ENCODE measurements around the gene NUBP2.

The NUBP2 gene

GRCh38 chr16:1788708-1789100, 5.9 kb downstream of the NUBP2 start:
- TF ChIP-seq, protein P1, sequence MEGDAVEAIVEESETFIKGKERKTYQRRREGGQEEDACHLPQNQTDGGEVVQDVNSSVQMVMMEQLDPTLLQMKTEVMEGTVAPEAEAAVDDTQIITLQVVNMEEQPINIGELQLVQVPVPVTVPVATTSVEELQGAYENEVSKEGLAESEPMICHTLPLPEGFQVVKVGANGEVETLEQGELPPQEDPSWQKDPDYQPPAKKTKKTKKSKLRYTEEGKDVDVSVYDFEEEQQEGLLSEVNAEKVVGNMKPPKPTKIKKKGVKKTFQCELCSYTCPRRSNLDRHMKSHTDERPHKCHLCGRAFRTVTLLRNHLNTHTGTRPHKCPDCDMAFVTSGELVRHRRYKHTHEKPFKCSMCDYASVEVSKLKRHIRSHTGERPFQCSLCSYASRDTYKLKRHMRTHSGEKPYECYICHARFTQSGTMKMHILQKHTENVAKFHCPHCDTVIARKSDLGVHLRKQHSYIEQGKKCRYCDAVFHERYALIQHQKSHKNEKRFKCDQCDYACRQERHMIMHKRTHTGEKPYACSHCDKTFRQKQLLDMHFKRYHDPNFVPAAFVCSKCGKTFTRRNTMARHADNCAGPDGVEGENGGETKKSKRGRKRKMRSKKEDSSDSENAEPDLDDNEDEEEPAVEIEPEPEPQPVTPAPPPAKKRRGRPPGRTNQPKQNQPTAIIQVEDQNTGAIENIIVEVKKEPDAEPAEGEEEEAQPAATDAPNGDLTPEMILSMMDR (IDR thresholded peaks at IDR 0.05), result no peak
- TF ChIP-seq ZFX (IDR thresholded peaks at IDR 0.05; ENCODE audit: borderline replicate concordance), result no peak
- H3K27ac ChIP-seq, result no peak overlapping the region

GRCh38 chr16:1789643-1790045, 6.9 kb downstream of the NUBP2 start:
- no peak overlapping the region for H3K27ac ChIP-seq

DNA sequence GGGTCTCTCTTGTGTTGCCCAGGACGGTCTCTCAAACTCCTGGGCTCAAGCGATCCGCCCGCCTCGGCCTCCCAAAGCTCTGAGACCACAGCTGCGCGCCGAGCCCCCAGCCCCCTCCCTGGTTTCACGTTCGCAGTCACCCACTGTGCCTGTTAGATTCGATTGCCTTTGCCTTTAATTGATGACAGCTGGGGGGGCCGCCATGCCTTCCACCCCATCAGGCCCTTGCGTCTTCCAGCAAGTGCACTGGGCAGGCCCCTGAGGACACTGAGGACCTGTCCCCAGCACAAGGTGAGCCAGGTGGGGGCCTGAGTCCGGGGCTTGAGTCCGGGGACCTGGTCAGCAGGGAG, 7.5 kb downstream of the NUBP2 start:
- TF ChIP-seq, protein P1 (IDR thresholded peaks at IDR 0.05), result no peak
- no peak for TF ChIP-seq ZFX (IDR thresholded peaks at IDR 0.05; ENCODE audit: borderline replicate concordance)
- H3K27ac ChIP-seq, result no peak overlapping the region

More at GRCh38 chr16:1789643-1790045, 6.9 kb downstream of the NUBP2 start:
- TF ChIP-seq, protein P1 (IDR thresholded peaks at IDR 0.05), result no peak
- TF ChIP-seq ZFX (IDR thresholded peaks at IDR 0.05; ENCODE audit: borderline replicate concordance), result no peak

DNA sequence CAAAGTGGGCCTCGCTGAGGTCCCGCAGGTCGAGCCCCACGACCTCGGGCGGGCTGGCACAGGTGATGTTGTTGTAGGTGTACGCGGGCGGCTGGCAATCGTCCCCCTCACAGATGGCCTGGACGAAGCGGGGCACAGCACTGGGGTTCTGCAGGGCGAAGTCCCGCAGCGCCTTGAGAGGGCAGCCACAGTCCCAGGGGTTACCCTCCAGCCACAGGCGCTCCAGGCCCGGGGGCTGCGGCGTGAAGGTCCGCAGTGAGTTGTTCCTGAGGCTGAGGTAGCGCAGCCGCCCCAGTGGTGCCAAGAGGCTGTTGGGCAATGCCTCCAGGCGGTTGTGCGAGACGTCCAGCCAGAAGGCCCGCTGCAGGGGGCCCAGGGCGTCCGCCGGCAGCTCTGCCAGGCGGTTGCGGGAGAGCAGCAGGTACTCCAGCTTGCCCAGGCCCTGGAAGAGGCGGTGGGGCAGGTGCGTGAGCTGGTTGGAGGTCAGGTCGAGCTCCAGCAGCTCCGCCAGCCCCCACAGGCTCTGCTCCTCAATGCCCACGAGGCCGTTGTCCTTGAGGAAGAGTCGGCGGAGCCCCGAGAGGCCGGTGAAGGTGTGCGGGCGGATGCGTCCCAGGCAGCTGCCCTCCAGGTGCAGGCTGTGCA, 8.0 kb downstream of the NUBP2 start:
- no peak overlapping the region for H3K27ac ChIP-seq
- TF ChIP-seq, protein P1 (IDR thresholded peaks at IDR 0.05), result no peak
- no peak for TF ChIP-seq ZFX (IDR thresholded peaks at IDR 0.05; ENCODE audit: borderline replicate concordance)

DNA sequence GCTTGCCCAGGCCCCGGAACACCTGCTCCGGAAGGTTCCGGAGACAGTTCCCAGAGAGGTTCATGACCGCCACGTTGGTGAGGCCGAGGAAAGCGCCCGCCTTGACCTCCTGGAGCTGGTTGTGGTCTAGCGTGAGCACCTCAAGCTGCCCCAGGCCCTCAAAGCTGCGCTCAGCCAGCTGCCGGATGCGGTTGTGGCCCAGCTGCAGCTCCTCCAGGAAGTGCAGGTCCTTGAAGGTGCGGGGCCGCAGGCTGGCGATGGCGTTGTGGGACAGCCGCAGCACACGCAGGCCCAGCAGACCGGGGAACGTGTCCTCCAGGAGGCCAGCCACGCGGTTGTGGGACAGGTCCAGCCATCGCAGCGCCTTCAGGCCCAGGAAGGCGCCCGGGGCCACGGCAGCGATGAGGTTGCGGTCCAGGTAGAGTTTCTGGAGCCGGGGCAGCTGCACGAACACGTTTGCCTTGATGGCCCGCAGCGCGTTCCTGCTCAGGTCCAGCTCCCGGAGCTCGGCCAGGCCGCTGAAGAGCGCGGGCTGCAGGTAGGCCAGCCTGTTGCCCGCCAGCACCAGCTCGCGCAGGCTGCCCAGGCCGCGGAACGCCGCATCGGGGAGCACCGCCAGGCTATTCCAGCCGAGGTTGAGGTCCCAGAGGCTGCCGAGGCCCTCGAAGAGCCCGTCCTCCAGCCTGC, 8.6 kb downstream of the NUBP2 start:
- TF ChIP-seq, protein P1 (IDR thresholded peaks at IDR 0.05), result no peak
- no peak for TF ChIP-seq ZFX (IDR thresholded peaks at IDR 0.05; ENCODE audit: borderline replicate concordance)
- no peak overlapping the region for H3K27ac ChIP-seq

- H3K27ac ChIP-seq, result no peak overlapping the region
- TF ChIP-seq ZFX (IDR thresholded peaks at IDR 0.05; ENCODE audit: borderline replicate concordance), result no peak
- TF ChIP-seq, protein P1 (IDR thresholded peaks at IDR 0.05), result no peak
Measured at GRCh38 chr16:1791943-1792812, 9.4 kb downstream of the NUBP2 start.

Data from 22Rv1 (cell line).